IPS DF 19.7 (cell line): ENCODE measurements around the gene NUMB.
"Not testable (repeated sequence)": the region's sequence is repeated elsewhere in the genome, so short reads cannot be mapped to it uniquely, and the experiment has no call there.

Experiments
- DNase-seq: peaks from one replicate; pipeline ENCODE4 v3.0.0-alpha.2; 2013; ENCODE audit warnings: low read depth, low spot score

The NUMB gene

GRCh38 chr14:73359445-73359844 is 98.9 kb downstream of the NUMB start:
- no peak for DNase-seq

GRCh38 chr14:73358187-73358586 is 100.2 kb downstream of the NUMB start:
- DNase-seq = no peak

GRCh38 chr14:73349091-73349490 is 109.3 kb downstream of the NUMB start:
- DNase-seq = not testable (repeated sequence)

DNA sequence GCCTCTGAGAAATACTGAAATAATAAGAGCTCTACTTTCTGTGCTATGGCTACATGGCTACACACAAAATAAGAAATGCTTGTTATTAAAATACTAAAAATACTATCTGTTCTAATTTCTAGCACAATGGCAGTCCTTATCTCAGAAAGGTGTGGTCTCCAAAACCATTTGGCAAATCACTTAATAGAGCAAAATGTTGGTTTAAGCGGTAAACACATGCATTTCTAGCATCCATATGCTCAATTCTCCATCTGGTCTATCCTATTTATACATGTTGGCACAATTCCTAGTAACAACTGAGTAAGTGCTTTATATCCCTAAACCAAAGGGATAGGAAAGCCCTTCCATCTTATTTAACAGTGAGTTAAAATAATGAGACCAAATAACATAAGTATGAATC is 114.0 kb downstream of the NUMB start:
- DNase-seq = no peak

GRCh38 chr14:73342670-73343069 is 115.7 kb downstream of the NUMB start:
- DNase-seq = no peak

DNA sequence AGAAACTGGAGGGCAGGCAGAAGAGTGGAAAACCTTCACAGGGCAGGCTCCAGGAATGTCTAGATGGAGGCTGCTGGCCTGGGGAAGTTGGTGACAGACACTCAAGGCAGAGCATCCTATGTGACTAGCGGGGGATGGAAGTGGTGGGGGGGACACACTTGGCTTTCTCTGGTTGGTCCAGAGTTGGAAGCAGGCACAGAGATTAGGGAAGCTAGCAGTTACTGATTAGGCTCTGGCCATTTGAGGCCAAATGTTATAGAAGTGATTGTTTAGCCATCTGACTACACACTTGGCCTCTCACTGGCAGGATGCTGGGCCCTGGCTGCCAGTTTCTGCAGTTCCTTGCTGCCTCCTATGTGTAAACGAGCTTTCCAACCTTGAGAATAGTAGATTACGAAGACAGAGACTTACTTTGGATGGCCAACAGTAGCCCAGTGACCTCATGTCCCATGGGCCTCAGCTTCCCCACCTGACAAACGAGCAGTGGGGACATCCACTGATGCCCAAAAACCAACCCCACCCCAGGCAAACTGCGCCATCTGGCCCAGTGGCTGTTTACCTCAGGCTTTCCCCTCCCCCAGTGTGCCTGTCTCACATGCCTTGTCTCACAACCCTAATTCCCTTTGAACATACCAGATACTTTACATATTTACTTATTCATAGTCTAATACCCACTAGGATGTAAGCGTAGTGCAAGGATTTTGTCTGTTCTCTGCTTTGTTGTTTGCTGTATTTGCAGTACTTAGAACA is 118.3 kb downstream of the NUMB start:
- DNase-seq = no peak

- no peak for DNase-seq
Measured at GRCh38 chr14:73339206-73339605, 119.1 kb downstream of the NUMB start.

GRCh38 chr14:73338551-73338950 is 119.8 kb downstream of the NUMB start:
- no peak for DNase-seq

- no peak for DNase-seq
Measured at GRCh38 chr14:73333031-73333430, 125.3 kb downstream of the NUMB start.

DNA sequence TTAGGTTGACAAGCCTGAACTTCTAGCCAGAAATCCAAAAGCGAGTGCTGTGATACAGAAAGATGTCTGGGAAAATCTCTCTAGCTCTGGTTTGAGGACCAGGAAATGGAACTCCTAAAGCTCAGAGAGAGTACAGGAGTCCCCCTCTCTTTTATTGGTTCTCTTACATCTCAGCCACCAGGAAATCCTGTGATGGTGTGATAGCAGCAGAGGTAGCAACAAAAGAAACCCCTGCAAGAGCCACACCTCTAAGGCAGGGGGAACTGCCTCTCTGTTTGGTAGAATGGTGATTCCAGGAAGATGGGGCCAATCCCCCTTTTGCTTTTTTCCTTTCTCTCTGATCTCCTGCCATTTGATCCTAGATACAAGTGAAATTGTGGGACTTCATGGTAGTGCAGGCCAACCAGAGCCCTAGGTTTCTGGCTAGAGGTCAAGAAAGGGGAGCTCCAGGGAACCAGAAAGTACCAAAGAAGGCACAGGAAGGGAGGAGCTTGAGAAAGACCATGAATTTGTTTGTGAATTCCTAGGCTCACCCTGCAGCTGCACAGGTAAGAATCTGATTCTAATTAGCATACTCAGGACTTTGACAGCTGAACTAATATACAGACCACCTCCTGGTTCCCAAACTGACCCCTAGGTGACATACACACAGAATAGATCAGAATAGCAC is 132.6 kb downstream of the NUMB start:
- DNase-seq = no peak

DNA sequence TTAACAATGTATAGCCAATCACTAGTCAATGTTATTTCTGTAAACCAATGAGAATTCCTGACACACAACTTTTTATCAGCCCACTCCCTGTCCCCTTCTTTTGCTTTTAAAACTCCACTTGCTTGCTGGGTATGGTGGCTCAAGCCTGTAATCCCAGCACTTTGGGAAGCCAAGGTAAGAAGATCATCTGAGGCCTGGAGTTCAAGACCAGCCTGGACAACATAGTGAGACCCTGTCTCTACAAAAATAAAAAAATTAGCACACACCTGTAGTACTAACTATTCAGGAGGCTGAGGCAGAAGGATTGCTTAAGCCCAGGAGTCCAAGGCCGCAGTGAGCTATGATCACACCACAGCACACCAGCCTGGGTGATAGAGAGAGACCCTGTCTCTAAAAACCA is 133.3 kb downstream of the NUMB start:
- no peak for DNase-seq

- no peak for DNase-seq
Measured at GRCh38 chr14:73324533-73324932, 133.8 kb downstream of the NUMB start.

DNA sequence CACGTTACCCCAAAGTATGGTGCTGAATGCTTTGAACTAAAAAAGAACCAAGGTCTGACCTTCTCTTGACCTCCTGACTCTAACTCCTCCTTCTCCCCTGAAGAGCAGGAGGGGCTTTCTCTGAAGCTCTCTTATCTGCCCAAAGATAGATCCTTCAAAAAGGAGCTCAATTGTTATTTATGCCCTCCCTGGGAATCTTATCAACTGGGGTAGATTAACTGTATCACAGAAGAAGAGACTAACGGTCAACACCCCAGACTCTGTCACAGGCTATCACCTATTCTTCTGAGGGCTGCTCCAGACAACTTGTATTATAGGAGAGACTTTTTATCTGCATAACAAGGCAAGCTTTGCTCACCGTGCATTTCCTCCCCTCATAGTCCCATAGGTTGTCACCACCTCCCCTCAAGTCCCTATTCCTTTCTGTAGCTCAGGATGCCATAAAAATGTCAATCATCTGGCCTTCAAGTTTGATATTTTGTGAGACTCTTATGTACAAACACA is 134.4 kb downstream of the NUMB start:
- DNase-seq = no peak

- DNase-seq = no peak
Measured at GRCh38 chr14:73313151-73313550, 145.2 kb downstream of the NUMB start.

- no peak for DNase-seq
Measured at GRCh38 chr14:73312687-73313086, 145.7 kb downstream of the NUMB start.

- no peak for DNase-seq
Measured at GRCh38 chr14:73311708-73312030, 146.7 kb downstream of the NUMB start.

DNA sequence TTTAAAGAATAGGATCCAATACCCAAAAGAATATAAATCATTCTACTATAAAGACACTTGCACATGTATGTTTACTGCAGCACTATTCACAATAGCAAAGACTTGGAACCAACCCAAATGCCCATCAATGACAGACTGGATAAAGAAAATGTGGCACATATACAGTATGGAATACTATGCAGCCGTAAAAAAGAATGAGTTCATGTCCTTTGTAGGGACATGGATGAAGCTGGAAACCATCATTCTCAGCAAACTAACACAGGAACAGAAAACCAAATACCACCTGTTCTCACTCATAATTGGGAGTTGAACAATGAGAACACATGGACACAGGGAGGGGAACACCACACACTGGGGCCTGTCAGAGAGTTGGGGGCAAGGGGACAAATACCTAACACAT is 149.1 kb downstream of the NUMB start:
- not testable (repeated sequence) for DNase-seq

DNA sequence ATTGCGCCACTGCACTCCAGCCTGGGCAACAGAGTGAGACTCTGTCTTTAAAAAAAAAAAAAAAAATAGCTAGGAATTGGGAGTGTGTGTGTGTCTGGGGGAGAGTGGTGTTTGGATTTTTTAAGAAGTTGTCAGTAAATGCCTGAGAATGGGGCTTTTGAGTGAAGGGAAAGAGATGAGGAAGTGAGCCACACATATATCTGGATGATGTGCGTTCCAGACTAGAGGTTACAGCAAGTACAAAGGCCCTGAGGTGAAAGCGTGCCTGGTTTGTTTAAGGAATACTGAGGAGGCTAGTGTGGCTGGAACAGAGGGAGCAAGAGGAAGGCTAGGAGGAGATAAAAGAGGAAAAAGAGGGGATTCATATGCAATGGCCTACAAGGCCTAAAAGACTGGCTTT is 151.1 kb downstream of the NUMB start:
- no peak for DNase-seq

DNA sequence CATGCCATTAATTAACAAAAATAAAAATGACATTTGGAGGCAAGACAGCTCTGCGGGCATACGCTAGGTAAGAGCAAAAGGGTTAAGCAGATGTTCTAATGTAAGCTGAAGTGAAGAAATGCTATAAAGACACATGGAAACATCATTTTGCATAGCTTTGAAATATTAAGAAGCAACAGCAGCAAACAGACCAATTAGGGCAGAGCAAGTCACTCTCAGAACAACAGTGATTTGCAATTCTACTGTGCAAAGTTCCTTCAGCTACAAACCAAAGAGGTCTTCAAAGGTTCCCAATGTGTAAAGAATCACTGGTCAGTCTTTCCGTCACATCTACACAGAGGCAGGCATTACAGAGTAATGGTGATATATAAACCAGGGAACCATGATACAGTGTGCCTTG is 152.8 kb downstream of the NUMB start:
- no peak for DNase-seq

DNA sequence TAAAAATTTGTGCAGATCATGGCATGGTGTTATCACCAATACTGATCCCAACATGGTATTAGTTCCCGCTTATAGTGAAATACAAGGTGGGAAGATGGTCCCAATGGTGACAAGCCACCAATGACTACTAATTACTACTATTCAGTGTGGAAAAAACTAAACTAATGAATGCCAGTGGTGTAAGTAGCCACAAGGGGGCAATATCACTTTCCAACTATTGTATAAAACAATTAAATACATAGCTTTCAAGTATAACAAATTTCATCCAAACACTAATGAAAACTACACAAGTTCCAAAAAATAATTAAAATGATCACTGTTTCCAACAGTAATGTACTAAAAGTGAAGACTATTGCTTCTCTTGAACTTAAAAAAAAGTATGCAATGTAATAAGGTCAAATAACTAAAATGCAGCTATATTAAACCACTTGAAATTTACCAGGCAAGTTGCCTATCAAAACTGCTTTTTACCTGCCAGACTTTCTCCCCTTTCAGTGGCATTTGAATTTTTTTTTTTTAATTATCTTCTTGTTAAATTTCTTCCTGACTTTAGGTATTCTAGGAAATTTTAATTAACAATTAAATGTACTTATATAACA is 163.0 kb downstream of the NUMB start:
- DNase-seq = no peak

GRCh38 chr14:73293782-73294781 is 164.3 kb downstream of the NUMB start:
- no peak for DNase-seq

GRCh38 chr14:73290279-73290678 is 168.1 kb downstream of the NUMB start:
- no peak for DNase-seq
